Measurements from ENCODE around the gene CLN6. TPM values are rescaled to one million over a fixed set of nuclear protein-coding genes. Genes with fewer than 3 reads are reported as not detected.

The CLN6 gene
- 12.2 TPM for total RNA-seq

GRCh38 chr15:68229386-68230156 is at the start of gene CLN6:
Gene CLN6, minus strand, starts transcription at chr15:68229728. Its CDS starts 144 bp downstream, at chr15:68229584.
- peak; percentile 92 for ATAC-seq
- peak; percentile 83 for DNase-seq (ENCODE audit: low spot score)

- ATAC-seq (peak; percentile 0), DNase-seq (ENCODE audit: low spot score) (no peak)
Observed at GRCh38 chr15:68278595-68279405, 49.3 kb upstream of the CLN6 start.

GRCh38 chr15:68278345-68278594 is 48.7 kb upstream of the CLN6 start:
- ATAC-seq, result no peak
- no peak for DNase-seq (ENCODE audit: low spot score)

- peak; percentile 88 for ATAC-seq
- peak; percentile 93 for DNase-seq (ENCODE audit: low spot score)
Observed at GRCh38 chr15:68277603-68278344, 48.2 kb upstream of the CLN6 start, which contains the start of gene FEM1B. Gene FEM1B, plus strand, starts transcription at chr15:68277745. Its CDS starts 673 bp downstream, at chr15:68278418.

GRCh38 chr15:68277131-68277602 is 47.6 kb upstream of the CLN6 start:
- ATAC-seq, result peak; percentile 16
- DNase-seq (ENCODE audit: low spot score), result no peak

- DNase-seq (ENCODE audit: low spot score) (no peak), ATAC-seq (no peak)
Observed at GRCh38 chr15:68276668-68277067, 47.1 kb upstream of the CLN6 start.

- DNase-seq (ENCODE audit: low spot score) (peak; percentile 81), ATAC-seq (peak; percentile 35)
Observed at GRCh38 chr15:68275165-68275746, 45.7 kb upstream of the CLN6 start.

DNA sequence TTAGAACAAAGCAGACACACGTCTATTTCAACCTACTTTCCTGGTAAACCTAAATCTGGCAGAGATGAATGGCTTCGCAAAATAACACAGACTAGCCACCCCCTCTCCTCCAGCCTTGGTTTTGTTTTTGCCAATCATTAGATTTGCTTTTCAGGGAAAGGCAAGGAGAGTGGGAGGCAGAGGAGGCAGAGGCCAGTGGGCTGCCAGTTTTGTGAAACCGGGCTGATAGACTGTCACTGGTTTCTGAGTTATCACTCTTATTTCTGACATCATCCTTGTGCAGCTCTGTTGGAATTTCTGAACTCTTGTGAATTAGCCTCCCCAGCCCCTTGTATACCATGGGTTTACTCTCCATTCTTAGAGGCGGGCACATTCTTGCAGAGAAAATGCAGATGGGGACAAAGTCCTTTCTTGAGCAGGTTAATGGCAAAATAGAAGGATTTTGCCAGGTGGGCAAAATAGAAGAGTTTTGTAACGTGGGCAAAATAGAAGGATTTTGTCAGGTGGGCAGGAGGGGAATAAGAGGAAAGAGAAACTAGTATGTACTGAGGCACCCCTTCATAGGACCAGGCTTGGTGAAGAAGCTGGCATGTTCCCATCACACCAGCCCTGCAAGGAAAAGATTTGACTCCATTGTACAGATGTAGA is 44.8 kb upstream of the CLN6 start:
- ATAC-seq, result no peak
- no peak for DNase-seq (ENCODE audit: low spot score)

GRCh38 chr15:68272721-68273271 is 43.3 kb upstream of the CLN6 start:
- no peak for DNase-seq (ENCODE audit: low spot score)

DNA sequence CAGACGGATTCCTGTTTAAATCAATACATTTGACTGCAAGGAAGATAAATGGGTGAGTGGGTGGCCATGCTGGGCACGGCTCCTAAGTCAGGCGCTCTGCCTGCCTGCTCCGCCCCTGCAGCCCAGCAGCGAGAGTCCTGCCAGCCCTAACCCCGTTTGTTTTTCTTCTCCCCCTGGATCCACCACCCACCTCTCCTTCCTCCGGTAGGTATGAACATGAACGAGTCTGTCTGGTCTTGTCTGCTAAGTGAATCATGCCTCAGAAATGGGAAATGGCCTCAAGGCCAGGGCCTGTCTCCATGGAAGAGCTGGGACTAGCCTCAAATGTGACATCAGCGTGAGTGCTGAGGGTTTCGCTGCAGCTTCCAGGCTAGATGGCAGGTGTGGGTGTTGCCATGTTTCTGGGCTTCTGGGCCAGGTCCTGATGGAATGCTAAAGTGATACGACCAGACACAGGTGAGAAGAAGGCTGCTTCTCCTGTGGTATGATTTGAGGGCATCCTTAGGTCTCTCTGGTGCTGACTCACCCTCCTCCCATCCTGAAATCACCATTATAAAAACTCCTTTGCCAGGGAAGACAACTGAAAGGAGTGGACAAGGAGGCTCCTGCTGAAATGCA is 42.4 kb upstream of the CLN6 start:
- peak; percentile 63 for ATAC-seq

More at GRCh38 chr15:68272721-68273271, 43.3 kb upstream of the CLN6 start:
- no peak for ATAC-seq

DNA sequence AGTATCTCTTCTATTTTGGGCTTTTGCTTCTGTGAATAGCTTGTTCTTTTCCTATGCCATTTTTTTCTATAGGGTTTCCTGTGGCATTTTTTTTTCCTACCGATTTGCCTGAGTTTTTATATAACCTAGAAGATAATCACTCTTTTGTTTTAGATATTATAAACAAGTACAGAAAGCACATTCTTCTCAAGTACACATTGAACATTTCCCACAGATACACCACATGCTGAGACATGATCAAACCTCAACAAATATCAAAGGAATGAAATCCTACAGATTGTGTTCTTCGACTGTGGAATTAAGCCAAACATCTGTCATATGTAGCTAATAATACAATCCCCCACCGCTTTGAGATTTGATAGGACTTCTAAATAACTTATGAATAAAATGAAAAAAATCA is 38.9 kb upstream of the CLN6 start:
- ATAC-seq (no peak), DNase-seq (ENCODE audit: low spot score) (no peak)

More for the DNA sequence above, 42.4 kb upstream of the CLN6 start:
- DNase-seq (ENCODE audit: low spot score), result no peak

DNA sequence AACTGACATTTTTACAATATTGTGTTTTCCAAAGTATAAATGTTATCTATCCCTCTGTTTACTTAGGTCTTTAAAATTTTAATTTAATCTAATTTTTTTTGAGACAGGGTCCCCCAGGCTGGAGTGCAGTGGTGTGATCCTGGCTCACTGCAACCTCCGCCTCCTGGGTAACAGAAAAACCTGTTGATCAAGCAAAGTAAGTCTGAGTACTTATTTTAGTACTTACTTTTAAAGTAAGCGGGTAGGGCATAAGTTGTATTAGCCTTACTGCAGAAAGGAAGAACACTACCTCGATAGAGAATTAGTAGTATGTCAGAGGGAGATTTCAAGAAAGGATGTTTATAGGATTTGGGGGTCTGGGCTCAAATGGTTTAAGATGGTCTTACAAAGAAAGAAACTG is 36.1 kb upstream of the CLN6 start:
- no peak for DNase-seq (ENCODE audit: low spot score)
- no peak for ATAC-seq

- DNase-seq (ENCODE audit: low spot score) (no peak), ATAC-seq (no peak)
Observed at GRCh38 chr15:68265081-68265480, 35.6 kb upstream of the CLN6 start.

DNA sequence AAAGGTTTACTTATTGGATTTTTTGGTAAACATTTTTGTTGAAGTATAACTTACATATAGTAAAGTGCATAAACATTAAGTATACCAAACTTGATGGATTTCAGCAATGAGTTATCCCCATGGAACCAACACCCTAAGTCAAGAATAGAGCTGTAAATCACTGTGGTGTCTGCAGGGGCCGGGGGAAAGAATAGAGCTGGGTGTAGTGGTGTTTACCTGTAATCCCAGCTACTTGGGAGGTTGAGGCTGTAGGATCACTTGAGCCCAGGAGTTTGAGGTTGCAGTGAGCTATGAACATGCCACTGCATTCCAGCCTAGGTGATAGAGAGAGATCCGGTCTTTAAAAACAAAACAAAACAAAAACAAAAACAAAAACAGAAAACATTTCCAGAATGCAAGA is 34.8 kb upstream of the CLN6 start:
- no peak for DNase-seq (ENCODE audit: low spot score)
- ATAC-seq, result no peak

DNA sequence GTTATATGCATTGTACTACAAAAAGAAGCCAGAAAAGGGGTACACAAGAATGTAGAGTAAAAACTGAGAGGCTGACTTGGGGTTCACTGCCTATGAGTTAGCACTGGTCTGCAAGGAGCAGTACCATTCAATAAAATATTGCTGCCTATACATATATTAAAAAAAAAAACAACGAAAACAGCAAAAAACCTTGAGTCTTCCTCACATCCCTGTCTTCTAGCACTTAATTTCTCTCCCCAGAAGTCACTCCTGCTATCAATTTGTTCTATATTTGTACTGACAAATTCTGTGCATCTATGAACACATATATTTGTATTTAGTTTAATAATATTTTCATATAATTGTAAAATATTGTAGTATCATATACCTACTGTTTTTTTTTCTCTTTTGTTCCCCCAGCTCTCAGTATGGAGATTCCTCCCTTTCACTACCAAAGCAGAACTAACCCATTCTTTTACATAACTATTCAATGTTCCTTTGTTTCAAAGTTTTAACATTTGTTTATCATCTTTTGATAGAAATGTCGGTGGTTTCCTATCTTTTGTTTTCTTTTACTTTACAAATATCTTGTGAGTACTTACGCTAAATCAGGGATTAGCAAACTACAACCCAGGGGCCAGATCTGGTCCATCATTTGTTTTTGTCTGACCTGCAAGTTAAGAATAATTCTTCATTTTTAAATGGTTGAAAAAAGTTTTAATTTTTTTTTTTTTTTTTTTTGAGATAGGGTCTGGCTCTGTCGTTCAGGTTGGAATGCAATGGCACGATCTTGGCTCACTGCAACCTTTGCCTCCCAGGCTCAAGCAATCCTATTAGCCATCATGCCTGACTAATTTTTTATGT is 33.2 kb upstream of the CLN6 start:
- ATAC-seq (no peak), DNase-seq (ENCODE audit: low spot score) (no peak)

DNA sequence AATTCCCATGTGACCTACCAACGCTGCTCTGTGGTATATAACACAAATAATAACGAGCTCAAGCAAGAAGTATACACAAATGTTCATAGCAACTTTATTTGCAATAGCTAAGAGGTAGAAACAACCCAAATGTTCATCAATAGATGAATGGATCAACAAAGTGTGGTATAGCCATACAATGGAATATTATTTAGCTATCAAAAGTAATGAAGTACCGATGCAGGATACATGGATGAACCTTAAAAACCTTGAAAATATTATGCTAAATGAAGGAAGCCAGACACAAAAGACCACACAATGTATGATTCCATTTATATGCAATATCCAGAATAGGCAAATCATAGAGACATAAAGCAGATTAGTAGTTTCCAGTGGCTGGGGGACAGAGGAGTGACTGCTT is 32.5 kb upstream of the CLN6 start:
- ATAC-seq (no peak), DNase-seq (ENCODE audit: low spot score) (no peak)

- DNase-seq (ENCODE audit: low spot score) (no peak), ATAC-seq (no peak)
Observed at GRCh38 chr15:68261241-68261640, 31.7 kb upstream of the CLN6 start.

DNA sequence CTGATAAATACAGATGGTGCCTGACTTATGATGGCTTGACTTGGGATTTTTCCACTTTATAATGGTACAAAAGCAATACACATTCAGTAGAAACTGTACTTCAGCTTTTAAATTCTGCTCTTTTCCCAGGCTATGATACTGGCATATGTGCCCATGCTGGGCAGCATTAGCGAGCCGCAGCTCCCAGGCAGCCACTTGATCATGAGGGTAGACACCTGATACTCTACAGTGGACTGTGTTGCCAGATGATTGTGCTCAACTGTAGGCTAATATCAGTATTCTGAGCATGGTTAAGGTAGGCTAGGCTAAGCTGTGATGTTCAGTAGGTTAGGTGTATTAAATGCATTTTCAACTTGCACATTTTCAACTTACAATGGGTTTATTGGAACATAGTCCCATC is 30.4 kb upstream of the CLN6 start:
- no peak for ATAC-seq
- DNase-seq (ENCODE audit: low spot score), result no peak

- peak; percentile 37 for ATAC-seq
- no peak for DNase-seq (ENCODE audit: low spot score)
Observed at GRCh38 chr15:68258692-68259091, 29.2 kb upstream of the CLN6 start.

All from left lobe of liver (tissue), 2 donors.